CD14-positive monocyte (primary cell): Measurements from ENCODE around the gene VSTM4. TPM values are rescaled to one million over a fixed set of nuclear protein-coding genes. Genes with fewer than 3 reads are reported as not detected.

Source experiments
- DNase-seq, 3 donors: peaks; one replicate each; pipeline ENCODE4 v3.0.0-alpha.2; 2011 to 2022
- H2AFZ ChIP-seq: 2 replicates; pipeline ENCODE4 v1.6.0; 2012; ENCODE audit warnings: mild to moderate bottlenecking, low read depth, low read length, inconsistent platforms; ENCODE audit not compliant: insufficient read depth, poor library complexity, severe bottlenecking
- H3K27ac ChIP-seq, 2 donors: 1 replicate in 1 of 2; 2 replicates in 1 of 2; pipeline ENCODE4 v1.5.1; 2012 to 2013; ENCODE audit warnings: low read length in 2 of 2, control low read depth in 1 of 2, inconsistent platforms in 1 of 2, low read depth in 1 of 2, mild to moderate bottlenecking in 1 of 2
- H3K27me3 ChIP-seq, 2 donors: one replicate each; pipeline versions ENCODE4 v1.6.0 to v1.6.1; 2011 to 2013; ENCODE audit warnings: low read length in 2 of 2; ENCODE audit not compliant: control insufficient read depth in 2 of 2, insufficient read depth in 2 of 2
- H3K36me3 ChIP-seq, 2 donors: replicated peaks in 1 of 2; 1 replicate in 1 of 2; 2 replicates in 1 of 2; pipeline versions ENCODE4 v1.5.1 to v1.6.1; 2012 to 2013; ENCODE audit warnings: low read length in 2 of 2, control low read depth in 1 of 2, inconsistent platforms in 1 of 2, mild to moderate bottlenecking in 1 of 2; ENCODE audit not compliant: insufficient read depth in 2 of 2, control insufficient read depth in 1 of 2
- H3K4me1 ChIP-seq, 2 donors: 1 replicate in 1 of 2; 2 replicates in 1 of 2; pipeline versions ENCODE4 v1.5.1 to v1.6.1; 2012 to 2013; ENCODE audit warnings: low read length in 2 of 2, control low read depth in 1 of 2, inconsistent platforms in 1 of 2, mild to moderate bottlenecking in 1 of 2, moderate library complexity in 1 of 2; ENCODE audit not compliant: insufficient read depth in 2 of 2, control insufficient read depth in 1 of 2
- H3K4me2 ChIP-seq: replicated peaks from 2 replicates; pipeline ENCODE3; 2012; ENCODE audit warnings: low read length, moderate library complexity, mild to moderate bottlenecking; ENCODE audit not compliant: poor library complexity, severe bottlenecking; ENCODE audit errors: extremely low read depth
- H3K4me3 ChIP-seq, 3 experiments: fragments of 200-600 bp in 1 of 3; sonication (generic) in 1 of 3; replicated peaks in 1 of 3; 1 replicate in 2 of 3; 2 replicates in 1 of 3; pipeline ENCODE4 v1.5.1; 2011 to 2013; ENCODE audit warnings: low read length in 3 of 3, mild to moderate bottlenecking in 3 of 3, control low read depth in 2 of 3, low read depth in 2 of 3, inconsistent platforms in 1 of 3, moderate library complexity in 1 of 3
- H3K79me2 ChIP-seq: 2 replicates; pipeline ENCODE4 v1.6.0; 2012; ENCODE audit warnings: mild to moderate bottlenecking, control low read depth, inconsistent platforms, low read length, moderate library complexity; ENCODE audit not compliant: insufficient read depth
- H3K9ac ChIP-seq: 2 replicates; pipeline ENCODE4 v1.6.0; 2017; ENCODE audit warnings: low read length, mild to moderate bottlenecking; ENCODE audit not compliant: insufficient read depth, poor library complexity, severe bottlenecking
- H3K9me3 ChIP-seq, 2 donors: replicated peaks in 1 of 2; 1 replicate in 1 of 2; 2 replicates in 1 of 2; pipeline versions ENCODE4 v1.5.1 to v1.6.1; 2012 to 2013; ENCODE audit warnings: low read length in 2 of 2, control low read depth in 1 of 2; ENCODE audit not compliant: control insufficient read depth in 1 of 2, insufficient read depth in 1 of 2
- H4K20me1 ChIP-seq: 2 replicates; pipeline ENCODE4 v1.6.0; 2012; ENCODE audit warnings: mild to moderate bottlenecking, low read length, control low read depth, moderate library complexity; ENCODE audit not compliant: insufficient read depth
- H3K27ac Mint-ChIP-seq, 7 donors: one replicate each; pipeline ENCODE4 v1.8.0; 2020; ENCODE audit warnings: mild to moderate bottlenecking in 7 of 7, mixed read lengths in 7 of 7, moderate library complexity in 6 of 7, inconsistent platforms in 2 of 7
- H3K27me3 Mint-ChIP-seq, 3 donors: one replicate each; pipeline ENCODE4 v1.8.0; 2021 to 2022; ENCODE audit warnings: low read depth in 3 of 3, mild to moderate bottlenecking in 3 of 3, mixed read lengths in 3 of 3, moderate library complexity in 3 of 3, inconsistent platforms in 1 of 3
- H3K36me3 Mint-ChIP-seq, 2 donors: one replicate each; pipeline ENCODE4 v1.8.0; 2020; ENCODE audit warnings: mixed read lengths in 2 of 2, inconsistent platforms in 1 of 2, mild to moderate bottlenecking in 1 of 2
- H3K4me1 Mint-ChIP-seq: one replicate; pipeline ENCODE4 v1.8.0; 2020; ENCODE audit warnings: mild to moderate bottlenecking, mixed read lengths
- H3K4me3 Mint-ChIP-seq, 2 donors: one replicate each; pipeline ENCODE4 v1.8.0; 2020; ENCODE audit warnings: mild to moderate bottlenecking in 2 of 2, mixed read lengths in 2 of 2, moderate library complexity in 1 of 2
- H3K9me3 Mint-ChIP-seq, 7 donors: one replicate each; pipeline ENCODE4 v1.8.0; 2020 to 2022; ENCODE audit warnings: mixed read lengths in 7 of 7, mild to moderate bottlenecking in 6 of 7, moderate library complexity in 6 of 7, inconsistent platforms in 2 of 7
- WGBS: methylation state at CpG from one replicate; pipeline ENCODE4 v1.1.5; 2013; ENCODE audit warnings: missing lambda C conversion rate; ENCODE audit not compliant: insufficient coverage; 5-methylcytosine and 5-hydroxymethylcytosine counted together
- intact Hi-C, 2 donors: fragments of 100-400 bp; cut with micrococcal nuclease; formaldehyde crosslinking; loops; one replicate each; pipeline versions ENCODE4 v1.15.0 to v1.15.1; 2023
- polyA plus RNA-seq, 3 donors: library from polyadenylated mRNA; depleted of rRNA in 1 of 3; unstranded in 2 of 3; stranded (reverse) in 1 of 3; fragments of 300-500 nt in 2 of 3; fragments of >200 nt in 1 of 3; fragmentation: Illumina TruSeq in 2 of 3; gene quantifications; 1 replicate in 2 of 3; 2 replicates in 1 of 3; pipeline ENCODE4 v1.2.3, GENCODE V29; 2012 to 2021
- TF ChIP-seq, protein P1 (sequence below): fragments of 200-600 bp; IDR thresholded peaks from one replicate; pipeline ENCODE4 v1.8.0; 2022; ENCODE audit warnings: antibody characterized with exemption, mild to moderate bottlenecking

VSTM4 gene
- polyA plus RNA-seq, 3 donors: not detected

DNA sequence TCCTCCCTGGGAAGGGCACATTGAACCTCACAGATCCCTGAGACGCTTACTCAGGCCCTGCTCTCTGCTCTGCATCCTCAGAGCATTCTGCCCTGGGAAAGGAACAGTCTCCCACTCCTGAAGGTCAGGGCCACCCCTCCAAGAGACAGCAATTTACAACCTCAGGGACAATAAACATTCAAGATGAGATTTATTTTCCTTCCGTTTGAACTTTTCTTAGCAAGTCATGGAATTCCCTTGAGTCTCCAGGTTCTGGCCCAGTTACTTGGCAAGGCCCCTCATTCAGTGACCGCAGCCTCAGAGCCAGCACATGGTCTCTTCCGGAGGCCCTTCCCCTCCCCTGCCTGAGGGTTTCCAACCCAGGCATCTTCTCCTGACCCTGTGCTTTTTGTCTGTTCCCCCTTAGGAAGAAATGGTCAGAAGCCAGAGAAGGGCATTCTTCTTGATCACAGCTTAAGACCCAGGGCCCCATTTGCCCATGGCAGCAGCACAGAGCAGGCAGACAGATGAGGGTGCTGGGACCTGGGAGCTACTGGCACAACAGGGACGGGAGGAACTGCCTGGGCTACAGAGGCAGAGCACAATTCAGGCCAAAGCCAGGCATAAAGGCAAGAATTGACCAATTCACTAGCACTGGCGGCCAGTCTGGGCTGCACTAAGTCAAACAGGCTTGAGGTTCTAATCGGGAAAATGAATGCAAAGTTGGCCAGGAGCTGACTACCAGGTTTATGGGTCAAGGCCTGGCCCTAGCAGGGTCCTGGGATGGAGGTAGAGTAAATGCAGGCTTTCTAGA lies 56.7 kb downstream of the VSTM4 start:
- Mint-ChIP-seq H3K4me3 (no peak overlapping the region), H3K27ac (no peak overlapping the region), H3K4me1 (no peaks in the 10 kb centered on the region), H3K36me3 (no peaks in the 10 kb centered on the region), H3K27me3 (peaks cover 0 to 5% (median 4%) of the 10 kb centered on the region in 3 donors), H3K9me3 (peaks cover 7 to 25% (median 16%) of the 10 kb centered on the region in 7 donors)
- Histone ChIP-seq H4K20me1 (no peaks in the 10 kb centered on the region), H3K4me1 (no peaks in the 10 kb centered on the region), H3K27ac (no peak overlapping the region), H3K9ac (no peak overlapping the region), H3K9me3 (peaks cover 7 to 9% of the 10 kb centered on the region in 2 donors), H3K4me3 (no peak overlapping the region), H2AFZ (no peak overlapping the region), H3K4me2 (no peak overlapping the region), H3K27me3 (no peaks in the 10 kb centered on the region), H3K79me2 (no peaks in the 10 kb centered on the region), H3K36me3 (no peaks in the 10 kb centered on the region)
- WGBS: 91% methylated on average over 6 of the region's 7 CpGs
- intact Hi-C loops: no loop called here
- TF ChIP-seq, protein P1, sequence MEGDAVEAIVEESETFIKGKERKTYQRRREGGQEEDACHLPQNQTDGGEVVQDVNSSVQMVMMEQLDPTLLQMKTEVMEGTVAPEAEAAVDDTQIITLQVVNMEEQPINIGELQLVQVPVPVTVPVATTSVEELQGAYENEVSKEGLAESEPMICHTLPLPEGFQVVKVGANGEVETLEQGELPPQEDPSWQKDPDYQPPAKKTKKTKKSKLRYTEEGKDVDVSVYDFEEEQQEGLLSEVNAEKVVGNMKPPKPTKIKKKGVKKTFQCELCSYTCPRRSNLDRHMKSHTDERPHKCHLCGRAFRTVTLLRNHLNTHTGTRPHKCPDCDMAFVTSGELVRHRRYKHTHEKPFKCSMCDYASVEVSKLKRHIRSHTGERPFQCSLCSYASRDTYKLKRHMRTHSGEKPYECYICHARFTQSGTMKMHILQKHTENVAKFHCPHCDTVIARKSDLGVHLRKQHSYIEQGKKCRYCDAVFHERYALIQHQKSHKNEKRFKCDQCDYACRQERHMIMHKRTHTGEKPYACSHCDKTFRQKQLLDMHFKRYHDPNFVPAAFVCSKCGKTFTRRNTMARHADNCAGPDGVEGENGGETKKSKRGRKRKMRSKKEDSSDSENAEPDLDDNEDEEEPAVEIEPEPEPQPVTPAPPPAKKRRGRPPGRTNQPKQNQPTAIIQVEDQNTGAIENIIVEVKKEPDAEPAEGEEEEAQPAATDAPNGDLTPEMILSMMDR: no peak
- no peak for DNase-seq

DNA sequence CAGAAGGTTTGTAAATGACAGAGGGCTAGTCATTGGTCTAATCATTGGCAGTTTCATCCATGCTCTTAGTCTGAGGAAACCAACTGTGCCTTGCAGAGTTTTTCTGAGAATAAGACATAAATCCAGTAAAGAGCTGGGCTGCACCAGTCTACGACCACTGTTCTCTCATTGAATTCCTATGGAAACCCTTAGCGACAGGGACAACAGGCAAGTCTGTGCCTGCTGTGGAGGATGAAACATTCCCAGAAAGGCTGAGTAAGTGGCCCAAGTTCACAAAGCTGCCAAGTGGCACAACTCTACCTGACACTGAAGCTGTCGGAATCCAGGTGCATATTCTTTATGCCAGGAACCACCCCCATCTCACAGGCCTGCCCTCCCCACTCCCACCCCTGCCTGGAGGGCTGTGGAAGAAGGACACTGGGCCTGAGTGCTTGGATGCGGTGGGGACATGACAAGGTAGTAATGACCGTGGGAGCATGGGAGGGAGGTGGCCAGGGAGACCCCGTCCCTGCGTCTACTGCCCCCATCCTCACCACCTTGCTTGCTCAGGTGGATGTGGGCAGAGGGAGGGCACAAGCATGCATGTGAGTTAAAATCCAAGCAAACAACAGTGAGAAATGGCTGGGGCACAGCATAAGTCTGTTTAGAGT lies 58.0 kb downstream of the VSTM4 start:
- H3K27ac Mint-ChIP-seq: no peak overlapping the region
- intact Hi-C loops: no loop called here
- H3K9ac ChIP-seq: no peak overlapping the region
- peaks cover under 1 to 18% (median 11%) of the 10 kb centered on the region in 7 donors for H3K9me3 Mint-ChIP-seq
- no peaks in the 10 kb centered on the region for H3K4me1 Mint-ChIP-seq
- peaks cover 0 to 5% (median 0%) of the 10 kb centered on the region in 3 donors for H3K27me3 Mint-ChIP-seq
- TF ChIP-seq, protein P1: no peak
- no peak overlapping the region for H3K4me3 ChIP-seq
- H3K27me3 ChIP-seq: no peaks in the 10 kb centered on the region
- WGBS: 94% methylated on average over 3 of the region's 7 CpGs
- H3K36me3 ChIP-seq: no peaks in the 10 kb centered on the region
- H3K4me3 Mint-ChIP-seq: no peak overlapping the region
- H3K4me1 ChIP-seq: no peaks in the 10 kb centered on the region
- no peak overlapping the region for H2AFZ ChIP-seq
- H4K20me1 ChIP-seq: no peaks in the 10 kb centered on the region
- no peak for DNase-seq
- no peak overlapping the region for H3K4me2 ChIP-seq
- H3K79me2 ChIP-seq: no peaks in the 10 kb centered on the region
- H3K27ac ChIP-seq: no peak overlapping the region
- no peaks in the 10 kb centered on the region for H3K36me3 Mint-ChIP-seq
- peaks cover 0 to 7% of the 10 kb centered on the region in 2 donors for H3K9me3 ChIP-seq
